Tibial artery (tissue), 4 donors: ENCODE data around the gene DGKI.

Source experiments
- DNase-seq, 2 donors: peaks; one replicate each; pipeline ENCODE4 v3.0.0-alpha.2; 2019
- H3K27ac ChIP-seq, 2 donors: fragments of 200-600 bp; sonication (generic) in 1 of 2; 1 replicate in 1 of 2; 2 replicates in 1 of 2; pipeline ENCODE4 v1.5.1; 2018 to 2019; ENCODE audit warnings: mild to moderate bottlenecking in 1 of 2
- H3K27me3 ChIP-seq, 2 donors: fragments of 200-600 bp; sonication (generic) in 1 of 2; one replicate each; pipeline versions ENCODE4 v1.5.1 to v1.6.0; 2016 to 2019
- H3K36me3 ChIP-seq, 3 donors: fragments of 200-600 bp; sonication (generic) in 2 of 3; one replicate each; pipeline ENCODE4 v1.5.1; 2016 to 2019; ENCODE audit warnings: mild to moderate bottlenecking in 2 of 3
- H3K4me1 ChIP-seq, 4 donors: fragments of 200-600 bp; sonication (generic) in 2 of 4; 1 replicate in 3 of 4; 2 replicates in 1 of 4; pipeline ENCODE4 v1.5.1; 2016 to 2019
- H3K4me3 ChIP-seq, 2 donors: fragments of 200-600 bp; sonication (generic) in 1 of 2; 1 replicate in 1 of 2; 2 replicates in 1 of 2; pipeline ENCODE4 v1.5.1; 2018 to 2019; ENCODE audit warnings: mild to moderate bottlenecking in 2 of 2
- H3K9me3 ChIP-seq, 3 donors: fragments of 200-600 bp; sonication (generic) in 1 of 3; one replicate each; pipeline ENCODE4 v1.5.1; 2016 to 2019
- intact Hi-C: fragments of 100-400 bp; cut with DNase I; formaldehyde crosslinking; loops from one replicate; pipeline ENCODE4 v1.15.0; 2023; ENCODE audit warnings: low total_unique reads
- TF ChIP-seq, protein P1 (sequence below), 2 experiments: fragments of 200-600 bp in 1 of 2; fragments of 450-650 bp in 1 of 2; IDR thresholded peaks; one replicate each; pipeline ENCODE4 v1.5.1; 2017 to 2019; ENCODE audit warnings: antibody characterized with exemption in 2 of 2, mild to moderate bottlenecking in 1 of 2, moderate library complexity in 1 of 2

Gene DGKI

DNA sequence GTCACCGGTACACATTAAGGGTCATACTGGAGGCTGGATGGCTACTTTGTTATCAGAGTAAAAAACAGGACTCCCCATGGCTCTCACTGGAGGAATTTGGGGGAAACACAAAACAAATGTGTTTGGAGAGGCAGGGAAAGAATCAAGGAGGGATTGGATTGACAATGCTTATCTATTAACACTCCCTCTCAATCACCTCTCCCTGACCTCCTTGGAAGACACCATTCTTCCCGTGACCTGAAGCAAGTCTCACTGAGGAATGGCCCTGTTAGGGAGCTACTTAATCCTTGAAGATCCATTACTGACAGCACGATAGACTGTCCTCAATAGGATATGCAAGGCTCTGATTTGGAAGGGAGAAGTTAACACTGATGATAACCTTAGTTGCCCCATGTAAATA lies 261.2 kb downstream of the DGKI start:
- no peak overlapping the region for H3K27ac ChIP-seq
- TF ChIP-seq, protein P1, sequence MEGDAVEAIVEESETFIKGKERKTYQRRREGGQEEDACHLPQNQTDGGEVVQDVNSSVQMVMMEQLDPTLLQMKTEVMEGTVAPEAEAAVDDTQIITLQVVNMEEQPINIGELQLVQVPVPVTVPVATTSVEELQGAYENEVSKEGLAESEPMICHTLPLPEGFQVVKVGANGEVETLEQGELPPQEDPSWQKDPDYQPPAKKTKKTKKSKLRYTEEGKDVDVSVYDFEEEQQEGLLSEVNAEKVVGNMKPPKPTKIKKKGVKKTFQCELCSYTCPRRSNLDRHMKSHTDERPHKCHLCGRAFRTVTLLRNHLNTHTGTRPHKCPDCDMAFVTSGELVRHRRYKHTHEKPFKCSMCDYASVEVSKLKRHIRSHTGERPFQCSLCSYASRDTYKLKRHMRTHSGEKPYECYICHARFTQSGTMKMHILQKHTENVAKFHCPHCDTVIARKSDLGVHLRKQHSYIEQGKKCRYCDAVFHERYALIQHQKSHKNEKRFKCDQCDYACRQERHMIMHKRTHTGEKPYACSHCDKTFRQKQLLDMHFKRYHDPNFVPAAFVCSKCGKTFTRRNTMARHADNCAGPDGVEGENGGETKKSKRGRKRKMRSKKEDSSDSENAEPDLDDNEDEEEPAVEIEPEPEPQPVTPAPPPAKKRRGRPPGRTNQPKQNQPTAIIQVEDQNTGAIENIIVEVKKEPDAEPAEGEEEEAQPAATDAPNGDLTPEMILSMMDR (IDR thresholded peaks at IDR 0.05): no peak
- no peak overlapping the region for H3K4me3 ChIP-seq
- no peaks in the 10 kb centered on the region for H3K27me3 ChIP-seq
- no peaks in the 10 kb centered on the region for H3K36me3 ChIP-seq
- no peak for DNase-seq
- H3K9me3 ChIP-seq: no peaks in the 10 kb centered on the region
- peaks cover 0 to 2% (median 0%) of the 10 kb centered on the region in 4 donors for H3K4me1 ChIP-seq
- intact Hi-C loops: no loop called here

DNA sequence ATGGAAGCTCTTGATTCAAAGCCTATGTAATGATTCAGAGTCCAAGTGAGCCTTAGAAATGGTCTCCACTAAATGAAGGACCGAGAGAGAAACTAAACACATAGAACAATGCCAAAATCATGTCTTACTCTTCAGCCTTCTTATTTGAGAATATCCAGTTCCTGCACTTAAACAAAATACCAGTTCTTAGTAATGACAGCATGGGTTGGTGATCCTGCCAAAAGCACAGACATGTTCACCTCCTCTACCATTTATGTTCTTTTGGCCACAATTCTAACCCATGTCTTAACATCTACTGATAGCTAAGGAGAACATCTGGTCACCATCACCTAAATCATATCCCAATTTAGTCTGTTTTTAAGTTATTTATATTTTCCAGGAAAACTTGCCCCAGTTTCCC lies 263.6 kb downstream of the DGKI start:
- Histone ChIP-seq H3K4me3 (no peak overlapping the region), H3K36me3 (no peaks in the 10 kb centered on the region), H3K27ac (no peak overlapping the region), H3K9me3 (no peaks in the 10 kb centered on the region), H3K27me3 (no peaks in the 10 kb centered on the region), H3K4me1 (peaks cover 0 to 12% (median 0%) of the 10 kb centered on the region in 4 donors)
- TF ChIP-seq, protein P1 (IDR thresholded peaks at IDR 0.05): no peak
- no peak for DNase-seq
- intact Hi-C loops: no loop called here

DNA sequence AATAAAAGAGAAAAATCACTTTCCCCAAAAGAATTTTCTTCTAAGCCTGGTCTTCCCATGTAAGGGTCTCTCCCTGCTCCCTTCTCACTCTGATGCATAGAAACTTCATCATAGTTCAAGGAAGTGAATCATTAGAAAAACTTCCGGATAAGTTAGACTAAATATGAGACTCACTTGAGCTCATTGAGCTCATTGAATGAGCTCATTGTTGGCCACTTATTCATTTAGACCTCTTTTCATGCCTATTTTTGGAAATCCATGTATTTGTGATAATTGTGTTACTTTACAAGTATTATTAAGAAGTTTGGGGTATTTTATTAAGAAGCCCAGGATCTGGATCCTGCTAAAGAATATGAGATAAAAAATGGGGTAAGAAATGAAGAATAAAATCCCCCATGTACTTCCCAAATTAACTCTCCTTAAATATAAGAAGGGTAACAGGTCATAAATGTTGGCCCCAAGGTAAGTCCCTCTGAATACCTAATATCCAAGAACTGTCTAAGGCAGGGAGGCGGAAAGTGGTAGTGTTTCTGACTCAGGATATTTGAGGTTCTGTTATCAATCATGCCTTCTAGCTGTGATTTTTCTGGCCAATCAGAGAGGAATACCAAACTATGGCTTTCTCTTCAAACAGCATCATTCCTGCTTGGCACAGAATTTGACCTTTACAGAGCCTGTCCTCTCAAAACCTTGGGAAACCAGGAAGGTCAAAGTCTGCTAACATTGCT lies 266.7 kb downstream of the DGKI start:
- no peaks in the 10 kb centered on the region for H3K36me3 ChIP-seq
- no peaks in the 10 kb centered on the region for H3K27me3 ChIP-seq
- DNase-seq: no peak
- no peaks in the 10 kb centered on the region for H3K9me3 ChIP-seq
- H3K27ac ChIP-seq: no peak overlapping the region
- intact Hi-C loops: no loop called here
- TF ChIP-seq, protein P1 (IDR thresholded peaks at IDR 0.05): no peak
- no peak overlapping the region for H3K4me3 ChIP-seq
- H3K4me1 ChIP-seq: peaks cover 0 to 12% (median 0%) of the 10 kb centered on the region in 4 donors

- no peak for DNase-seq
- intact Hi-C loops: no loop called here
- Histone ChIP-seq H3K27me3 (no peaks in the 10 kb centered on the region), H3K4me3 (no peak overlapping the region), H3K27ac (no peak overlapping the region), H3K36me3 (no peaks in the 10 kb centered on the region), H3K9me3 (no peaks in the 10 kb centered on the region), H3K4me1 (peaks cover 0 to 12% (median 0%) of the 10 kb centered on the region in 4 donors)
- TF ChIP-seq, protein P1 (IDR thresholded peaks at IDR 0.05): no peak
These were observed 268.2 kb downstream of the DGKI start for GRCh38 chr7:137578541-137578940.

DNA sequence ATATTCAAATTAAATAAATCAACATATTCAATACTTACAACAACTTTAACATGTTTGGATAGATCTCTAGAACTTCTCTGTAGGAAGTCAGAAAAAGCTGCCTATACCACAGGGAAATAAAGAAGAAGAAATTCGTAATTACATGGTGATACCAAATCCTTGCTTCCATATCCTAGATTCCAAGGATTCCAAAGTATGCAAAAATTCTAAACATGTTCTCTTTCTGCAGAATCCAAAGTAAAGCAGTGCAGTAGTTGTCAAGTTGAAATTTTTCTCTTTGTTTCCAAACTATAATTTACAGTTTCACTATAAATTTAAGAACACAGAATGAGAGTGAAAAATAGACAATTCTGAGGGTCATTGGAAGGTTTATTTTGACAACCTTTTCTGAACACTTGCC lies 269.6 kb downstream of the DGKI start:
- no peak for DNase-seq
- intact Hi-C loops: no loop called here
- H3K27me3 ChIP-seq: no peaks in the 10 kb centered on the region
- peaks cover 0 to 12% (median 0%) of the 10 kb centered on the region in 4 donors for H3K4me1 ChIP-seq
- no peak overlapping the region for H3K27ac ChIP-seq
- no peaks in the 10 kb centered on the region for H3K9me3 ChIP-seq
- TF ChIP-seq, protein P1 (IDR thresholded peaks at IDR 0.05): no peak
- H3K4me3 ChIP-seq: no peak overlapping the region
- H3K36me3 ChIP-seq: no peaks in the 10 kb centered on the region
